HT1080 (cell line): ENCODE data around the gene CCDC24. TPM values are rescaled to one million over a fixed set of nuclear protein-coding genes. Genes with fewer than 3 reads are reported as not detected.

Source experiments
- DNase-seq: peaks from one replicate; pipeline ENCODE4 v3.0.0-alpha.2; 2015; ENCODE audit warnings: low read depth
- polyA plus RNA-seq, 2 experiments: library from polyadenylated mRNA; depleted of rRNA; stranded (reverse); fragments of >200 nt; gene quantifications; 2 replicates each; pipeline ENCODE4 v1.2.3, GENCODE V29; 2015
- total RNA-seq: library from RNA; depleted of rRNA; stranded (reverse); fragments of >200 nt; shearing (Covaris generic); gene quantifications from 2 replicates; pipeline ENCODE4 v1.2.3, GENCODE V29; 2014; rRNA removed

CCDC24 gene
- 8.4 and 9.6 TPM in 2 replicates for total RNA-seq
- 5.5 and 7.7 TPM in 2 replicates for polyA plus RNA-seq (2015; cell fraction: cytosol; rRNA removed)
- polyA plus RNA-seq (2015; cell fraction: nucleus; rRNA removed): 17.4 and 27.5 TPM in 2 replicates

DNA sequence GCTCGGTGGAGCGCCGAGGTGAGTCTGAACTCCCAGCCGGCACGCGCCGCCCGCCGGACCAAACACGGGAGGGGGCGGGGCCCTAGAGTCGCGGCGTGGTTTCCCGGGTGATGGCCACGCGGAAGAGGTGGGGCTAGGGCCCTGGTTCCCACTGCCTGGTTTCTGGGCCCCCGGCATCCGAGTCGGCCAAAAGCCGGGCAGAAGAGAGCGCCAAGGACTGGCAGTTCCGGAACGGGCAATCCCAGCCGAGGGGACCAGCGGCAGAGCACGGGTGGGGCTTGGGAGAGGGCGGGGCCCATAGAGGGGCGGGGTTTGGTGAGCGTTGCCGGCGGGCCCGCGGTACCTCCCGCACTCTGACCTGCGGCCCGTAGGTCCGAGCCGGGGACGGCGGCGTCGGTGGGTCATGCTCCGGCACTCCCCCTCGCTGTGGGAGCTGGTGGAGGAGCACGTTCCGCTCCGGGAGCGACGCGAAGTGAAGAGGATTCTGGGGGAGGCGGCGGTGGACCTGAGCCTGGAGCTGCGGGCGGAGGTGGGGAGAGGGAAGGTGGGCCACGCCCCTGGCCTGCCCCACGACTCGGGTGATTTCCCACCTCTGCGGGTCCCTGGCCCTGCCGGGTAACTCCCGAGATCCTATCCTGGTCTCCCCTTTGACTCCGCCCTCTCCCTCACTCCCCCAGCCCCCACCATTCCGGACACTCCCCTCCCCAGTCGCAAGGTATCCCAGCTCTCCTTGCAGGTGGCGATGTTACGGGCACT is at the start of gene CCDC24:
CCDC24 (plus strand) TSS at position 124 of the 756 bp plus-strand sequence; CDS start at position 404, 280 bp downstream.
- DNase-seq: peak; percentile 83

DNA sequence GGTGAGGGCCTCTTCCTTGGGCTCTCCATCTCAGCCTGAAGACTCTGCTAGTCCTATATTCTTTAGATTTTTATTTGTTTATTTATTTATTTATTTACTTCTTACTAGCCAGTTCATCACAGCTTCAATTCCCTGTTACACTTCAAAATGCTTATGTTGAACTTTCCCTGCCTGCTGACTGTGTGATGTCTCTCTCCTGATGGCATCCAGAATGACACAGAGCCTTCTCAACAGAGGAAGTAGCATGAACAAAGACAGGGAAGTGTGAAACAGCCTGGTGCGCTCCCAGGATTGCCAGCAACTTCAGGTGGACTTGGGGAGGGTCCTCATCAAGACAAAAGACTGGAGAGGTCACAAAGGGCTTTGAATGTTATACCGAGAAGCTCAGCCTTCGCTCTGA is 49.0 kb upstream of the CCDC24 start:
- DNase-seq: no peak

DNA sequence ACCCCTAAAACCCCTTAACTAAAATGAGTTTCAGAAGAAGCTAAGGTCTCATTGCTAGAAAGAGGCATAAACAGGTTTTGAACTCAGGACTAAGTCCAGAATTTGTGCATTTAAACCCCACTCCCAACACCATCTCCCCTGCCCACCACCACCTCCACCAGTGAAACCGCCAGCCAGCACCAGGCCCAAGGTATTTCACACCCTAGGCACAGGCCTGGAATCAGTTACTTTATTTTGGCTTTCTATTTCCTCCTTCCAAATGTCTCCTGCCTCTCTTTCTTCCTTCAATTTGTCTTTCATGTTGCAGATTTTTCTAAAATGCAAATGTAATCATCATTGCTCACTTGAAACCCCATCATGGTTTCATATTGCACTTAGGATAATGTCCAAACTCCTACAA is 46.5 kb upstream of the CCDC24 start:
- no peak for DNase-seq

DNA sequence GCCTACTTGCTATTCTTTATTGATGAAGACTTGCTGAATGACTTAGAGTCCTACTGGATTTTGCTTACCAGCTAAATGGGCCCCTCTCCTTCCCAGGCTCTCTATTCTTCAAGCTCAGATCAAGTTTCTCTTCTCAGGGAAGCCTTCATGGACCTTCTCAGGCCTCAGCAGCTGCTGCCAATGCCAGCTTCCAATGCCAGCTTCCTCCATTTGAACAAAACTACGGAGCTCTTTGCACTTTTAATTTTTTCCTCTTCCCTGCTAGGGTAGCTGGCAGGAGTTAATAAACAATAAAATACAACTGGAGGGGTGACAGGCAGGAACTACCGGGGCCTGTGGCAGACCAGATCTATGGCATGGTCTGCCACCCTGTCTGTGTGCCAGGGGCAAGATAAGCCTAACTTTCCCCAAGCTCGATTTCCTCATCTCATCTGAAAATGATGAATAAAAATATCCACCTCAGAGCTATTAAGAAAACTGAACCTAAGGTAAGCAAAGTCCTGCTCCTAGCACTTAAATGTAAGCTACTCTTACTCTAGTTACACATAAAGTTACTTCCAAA is 45.6 kb upstream of the CCDC24 start:
- DNase-seq: no peak

DNA sequence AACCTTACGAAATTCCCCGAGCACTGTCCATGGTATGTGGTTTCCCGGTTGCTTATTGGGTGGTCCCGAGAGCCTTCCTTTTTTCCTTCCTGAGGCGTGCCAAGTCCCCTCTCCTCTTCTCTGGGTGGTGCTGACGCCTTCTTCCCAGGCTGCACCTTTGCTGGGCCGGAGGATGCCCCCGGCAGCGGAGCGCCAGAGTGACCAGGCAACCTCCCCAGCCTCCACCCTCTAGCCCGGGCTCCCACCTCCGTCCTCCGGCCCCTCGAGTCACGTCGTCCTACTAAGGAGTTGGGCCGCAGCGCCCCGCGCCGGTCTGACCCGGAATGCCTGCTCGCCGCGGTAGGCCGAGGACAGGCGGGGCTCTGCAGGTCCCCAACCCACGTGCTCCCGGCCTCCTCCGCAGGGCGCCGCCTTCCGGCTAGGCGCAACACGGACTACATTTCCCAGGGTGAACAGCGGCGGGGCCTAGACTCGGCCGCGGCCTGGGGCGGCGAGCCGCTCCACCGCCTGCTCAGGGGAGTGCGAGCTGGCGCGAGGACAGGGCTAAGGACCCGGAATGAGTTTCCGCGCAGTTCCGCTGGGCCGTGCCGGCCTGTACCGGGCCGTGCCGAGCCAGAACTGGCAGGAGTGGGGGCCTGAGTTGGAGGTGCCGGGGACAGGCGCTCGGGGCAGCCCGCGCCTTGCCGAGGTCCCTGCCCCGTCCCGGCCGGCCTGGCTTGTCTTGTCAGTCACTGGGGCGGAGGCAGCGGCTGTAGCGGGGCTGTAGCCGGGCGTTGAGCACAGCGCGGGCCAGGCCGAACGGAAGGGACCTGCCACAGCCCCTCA is 45.0 kb upstream of the CCDC24 start, which contains the start of gene IPO13:
IPO13 (plus strand) TSS at position 715 of the 825 bp plus-strand sequence. CDS start 651 bp downstream, outside the sequence.
- DNase-seq: peak; percentile 95

DNA sequence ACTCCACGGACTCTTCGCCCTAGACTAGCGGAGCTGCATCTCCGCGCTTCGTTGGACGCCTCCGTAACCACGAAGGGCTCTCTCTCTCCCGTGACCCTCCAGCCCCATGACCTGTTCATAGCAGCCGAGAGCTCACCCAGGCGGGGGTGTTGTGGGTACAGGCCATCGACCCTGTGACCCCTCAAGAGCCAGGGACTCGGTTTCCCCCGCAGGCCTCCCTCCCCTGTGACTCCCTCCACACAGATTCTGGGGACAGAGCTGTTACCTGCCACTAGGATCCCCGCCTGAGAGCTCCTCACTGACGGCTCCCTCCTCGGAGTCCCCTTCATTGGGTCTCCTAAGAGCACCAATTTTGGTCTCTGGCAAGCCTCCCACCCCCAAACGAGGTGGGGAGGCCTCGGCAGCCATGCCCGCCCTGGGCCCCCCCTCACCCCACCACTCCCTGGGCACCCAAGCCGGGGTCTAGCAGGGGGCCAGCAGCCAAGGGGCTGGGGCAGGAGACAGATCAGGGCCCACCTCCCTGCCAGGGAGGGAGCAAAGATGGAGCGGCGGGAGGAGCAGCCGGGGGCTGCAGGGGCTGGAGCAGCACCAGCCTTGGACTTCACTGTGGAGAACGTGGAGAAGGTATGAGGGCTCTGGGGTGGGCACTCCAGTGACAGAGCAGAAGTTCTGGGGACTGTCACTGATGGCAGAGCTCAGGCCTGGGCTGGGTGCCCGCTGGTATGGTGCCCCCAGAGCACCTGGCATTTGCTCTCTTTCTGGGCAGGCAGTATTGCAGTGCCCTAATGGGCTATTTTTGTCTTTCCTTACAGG is 44.1 kb upstream of the CCDC24 start:
- DNase-seq: no peak

DNA sequence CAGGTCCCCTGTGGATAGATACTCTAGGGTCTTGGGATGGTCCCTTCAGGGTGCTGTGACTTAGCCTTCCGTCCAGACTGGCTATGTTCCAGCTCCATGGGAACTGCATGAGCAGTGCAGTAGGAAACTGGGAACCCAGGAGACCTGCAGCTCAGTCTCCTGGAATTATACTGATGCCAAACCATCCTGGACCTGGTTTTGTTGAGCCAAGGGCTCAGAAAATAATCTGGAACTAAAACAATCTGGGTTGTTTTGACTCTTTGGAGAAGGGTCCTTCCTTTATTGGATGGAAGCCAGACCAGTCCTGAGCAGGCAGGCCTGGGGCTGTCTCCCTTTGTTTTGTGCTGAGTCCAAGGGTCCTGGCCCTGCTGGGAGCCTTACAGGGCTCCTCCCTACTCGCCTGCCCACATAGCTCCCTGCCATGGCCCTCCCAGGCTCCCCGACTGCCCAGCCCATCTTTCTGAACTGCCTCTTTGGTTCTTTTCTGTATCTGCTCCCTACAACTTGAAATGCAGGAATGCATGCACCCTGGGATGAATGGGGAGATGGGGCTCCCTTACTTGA is 43.4 kb upstream of the CCDC24 start:
- no peak for DNase-seq

DNA sequence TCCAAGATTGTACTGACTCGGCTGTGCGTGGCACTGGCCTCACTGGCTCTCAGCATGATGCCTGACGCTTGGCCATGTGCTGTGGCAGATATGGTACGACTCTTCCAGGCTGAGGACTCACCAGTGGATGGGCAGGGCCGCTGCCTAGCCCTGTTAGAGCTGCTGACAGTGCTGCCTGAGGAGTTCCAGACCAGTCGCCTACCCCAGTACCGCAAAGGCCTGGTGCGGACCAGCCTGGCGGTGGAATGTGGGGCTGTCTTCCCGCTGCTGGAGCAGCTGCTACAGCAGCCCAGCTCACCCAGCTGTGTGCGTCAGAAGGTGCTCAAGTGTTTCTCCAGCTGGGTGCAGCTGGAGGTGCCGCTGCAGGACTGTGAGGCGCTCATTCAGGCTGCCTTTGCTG is 41.7 kb upstream of the CCDC24 start:
- DNase-seq: no peak

DNA sequence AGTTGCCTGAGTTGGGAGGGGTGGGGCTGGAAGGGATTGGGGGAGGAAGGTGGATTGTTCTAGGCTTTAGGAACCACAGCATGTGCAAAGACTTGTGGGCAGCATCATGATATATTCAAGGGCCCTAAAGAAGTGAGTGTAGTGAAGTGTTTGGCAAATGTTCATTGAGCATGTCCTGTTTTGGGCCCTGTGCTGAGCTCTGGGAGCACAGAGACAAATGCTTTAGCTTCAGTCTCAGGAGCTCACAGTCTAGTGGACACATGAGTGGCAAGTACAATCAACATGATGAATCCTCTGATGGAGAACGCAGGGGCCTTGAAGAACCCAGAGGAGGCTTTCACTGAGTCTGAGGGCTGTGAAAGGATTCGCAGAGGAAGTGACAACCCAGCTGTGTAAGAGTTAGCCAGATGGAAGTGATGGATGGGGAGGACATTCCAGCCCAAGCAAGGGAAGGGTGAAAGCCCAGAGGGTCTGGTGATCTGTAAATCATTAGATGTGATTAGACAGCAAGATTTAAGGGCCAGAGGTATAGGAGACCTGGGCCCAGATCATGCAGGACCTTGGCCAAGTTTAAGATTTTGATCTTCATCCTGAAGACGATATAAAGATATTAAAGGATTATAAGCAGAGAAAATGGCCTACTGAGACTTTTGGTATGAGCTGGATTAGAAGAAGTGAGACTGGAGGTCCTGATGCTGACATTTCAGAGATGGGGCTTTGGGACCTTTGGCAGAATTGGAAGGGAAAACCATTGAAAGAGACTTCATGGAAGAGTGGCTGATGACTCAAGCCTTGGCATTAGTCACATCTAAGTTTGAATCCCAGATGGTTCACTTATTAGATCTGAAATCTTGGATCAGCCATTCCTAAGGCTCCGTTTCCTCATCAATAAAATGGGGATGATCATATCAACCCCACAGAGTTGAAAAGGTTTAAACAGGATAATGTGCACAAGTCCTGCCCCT is 40.1 kb upstream of the CCDC24 start:
- DNase-seq: no peak

DNA sequence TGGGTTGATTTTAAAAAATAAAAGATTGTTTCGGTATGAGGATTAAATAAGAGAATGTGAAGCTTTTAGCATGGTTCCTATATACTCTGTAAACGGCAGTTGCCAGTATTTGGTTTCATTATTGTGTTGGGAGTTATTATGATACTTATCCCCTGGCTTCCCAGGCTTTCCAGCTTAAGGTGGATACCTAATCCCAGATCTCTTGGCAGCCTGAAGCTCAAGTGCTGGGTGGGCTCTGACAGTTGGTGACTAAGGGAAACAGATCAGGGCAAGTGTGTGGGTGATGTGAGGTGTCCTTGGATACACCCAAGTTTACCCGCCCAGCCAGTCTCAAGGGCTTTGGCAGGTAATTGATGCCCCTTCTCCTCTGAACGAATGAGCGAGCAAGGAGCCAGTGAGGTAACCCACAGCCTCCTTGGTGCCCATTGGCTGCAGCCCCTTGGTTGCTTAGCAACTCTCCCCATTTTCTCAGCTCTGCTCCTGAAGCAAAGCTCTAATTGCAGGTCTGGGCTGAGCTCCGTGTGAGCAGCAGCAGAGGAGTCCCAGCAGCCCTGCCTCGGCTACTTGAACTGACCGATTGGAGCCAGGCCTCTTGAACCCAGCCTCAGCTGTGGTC is 38.6 kb upstream of the CCDC24 start:
- DNase-seq: no peak

DNA sequence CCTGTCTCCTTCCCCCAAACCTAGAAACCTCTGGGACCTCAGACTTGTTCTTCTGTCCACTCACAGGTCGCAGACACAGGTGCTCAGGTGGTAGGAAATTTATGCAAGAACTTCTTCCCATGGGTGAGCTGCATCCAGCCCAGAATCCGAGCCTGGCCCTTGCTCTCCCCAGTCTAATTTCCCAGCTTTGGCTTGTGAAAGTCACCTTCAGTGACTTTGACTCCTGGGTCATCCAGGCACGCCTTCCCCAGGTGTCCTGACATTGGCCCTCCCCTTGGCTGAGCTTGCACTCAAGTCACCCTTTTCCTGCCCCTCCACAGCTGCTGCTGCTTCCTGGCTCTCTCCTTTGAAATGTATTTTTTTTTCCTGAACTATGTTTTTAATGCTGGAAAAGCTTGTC is 38.0 kb upstream of the CCDC24 start:
- no peak for DNase-seq

DNA sequence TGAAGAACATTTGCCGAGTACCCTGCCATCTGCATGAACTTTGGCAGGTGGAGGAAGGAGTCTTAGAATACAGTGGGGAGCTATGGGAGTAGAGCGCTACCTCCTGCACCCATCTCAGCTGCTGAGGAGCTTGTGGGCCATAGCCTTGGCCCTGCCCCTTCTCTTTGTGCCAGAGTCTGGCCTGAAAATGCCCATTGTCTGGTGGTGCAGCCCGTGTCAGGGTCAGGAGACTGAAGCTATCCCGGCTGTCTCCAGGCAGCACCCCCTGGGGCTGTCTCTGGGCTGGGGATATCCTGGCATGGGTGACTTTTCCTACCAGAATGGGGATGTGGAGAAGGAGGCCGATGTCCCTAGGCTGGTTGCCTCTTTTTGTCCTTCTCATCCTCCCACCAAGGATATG is 37.4 kb upstream of the CCDC24 start:
- DNase-seq: no peak

DNA sequence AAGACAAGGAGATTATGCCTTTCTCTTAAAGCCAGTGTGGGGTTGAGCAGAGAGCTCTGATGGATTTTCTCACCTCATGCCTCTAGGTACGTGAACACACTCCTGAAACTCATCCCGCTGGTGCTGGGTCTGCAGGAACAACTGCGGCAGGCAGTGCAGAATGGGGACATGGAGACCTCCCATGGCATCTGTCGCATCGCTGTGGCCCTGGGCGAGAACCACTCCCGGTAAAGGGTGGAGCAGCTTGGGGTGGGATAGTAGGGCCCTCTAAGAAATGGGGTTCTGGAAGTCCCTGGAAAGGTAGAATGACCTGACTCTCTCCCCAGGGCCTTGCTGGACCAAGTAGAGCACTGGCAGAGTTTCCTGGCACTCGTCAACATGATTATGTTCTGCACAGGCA is 35.2 kb upstream of the CCDC24 start:
- DNase-seq: no peak

DNA sequence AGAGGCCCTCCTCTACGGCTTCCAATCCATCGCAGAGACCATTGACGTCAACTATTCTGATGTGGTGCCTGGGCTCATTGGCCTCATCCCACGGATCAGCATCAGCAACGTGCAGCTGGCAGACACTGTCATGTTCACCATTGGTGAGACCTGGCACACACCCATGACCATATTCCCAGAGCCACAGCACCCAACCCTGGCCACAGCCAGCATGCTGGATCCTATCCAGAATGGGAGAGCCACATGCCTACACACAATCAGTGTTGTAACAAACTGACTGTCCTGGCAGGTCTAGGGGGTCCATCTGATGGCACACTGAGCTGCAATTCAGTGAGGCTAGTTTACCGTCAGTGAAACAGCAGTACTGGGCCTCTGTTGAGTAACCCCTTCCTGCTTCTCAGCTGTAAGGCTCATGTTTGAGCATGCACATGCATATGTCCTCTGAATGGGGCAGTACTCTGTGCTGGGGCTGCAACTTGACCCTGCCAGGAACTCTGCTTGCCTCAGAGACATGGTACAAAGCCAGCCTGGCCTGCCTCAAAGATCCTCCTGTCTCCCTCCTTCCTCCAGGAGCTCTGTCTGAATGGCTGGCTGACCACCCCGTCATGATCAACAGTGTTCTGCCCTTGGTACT is 33.9 kb upstream of the CCDC24 start:
- DNase-seq: no peak

DNA sequence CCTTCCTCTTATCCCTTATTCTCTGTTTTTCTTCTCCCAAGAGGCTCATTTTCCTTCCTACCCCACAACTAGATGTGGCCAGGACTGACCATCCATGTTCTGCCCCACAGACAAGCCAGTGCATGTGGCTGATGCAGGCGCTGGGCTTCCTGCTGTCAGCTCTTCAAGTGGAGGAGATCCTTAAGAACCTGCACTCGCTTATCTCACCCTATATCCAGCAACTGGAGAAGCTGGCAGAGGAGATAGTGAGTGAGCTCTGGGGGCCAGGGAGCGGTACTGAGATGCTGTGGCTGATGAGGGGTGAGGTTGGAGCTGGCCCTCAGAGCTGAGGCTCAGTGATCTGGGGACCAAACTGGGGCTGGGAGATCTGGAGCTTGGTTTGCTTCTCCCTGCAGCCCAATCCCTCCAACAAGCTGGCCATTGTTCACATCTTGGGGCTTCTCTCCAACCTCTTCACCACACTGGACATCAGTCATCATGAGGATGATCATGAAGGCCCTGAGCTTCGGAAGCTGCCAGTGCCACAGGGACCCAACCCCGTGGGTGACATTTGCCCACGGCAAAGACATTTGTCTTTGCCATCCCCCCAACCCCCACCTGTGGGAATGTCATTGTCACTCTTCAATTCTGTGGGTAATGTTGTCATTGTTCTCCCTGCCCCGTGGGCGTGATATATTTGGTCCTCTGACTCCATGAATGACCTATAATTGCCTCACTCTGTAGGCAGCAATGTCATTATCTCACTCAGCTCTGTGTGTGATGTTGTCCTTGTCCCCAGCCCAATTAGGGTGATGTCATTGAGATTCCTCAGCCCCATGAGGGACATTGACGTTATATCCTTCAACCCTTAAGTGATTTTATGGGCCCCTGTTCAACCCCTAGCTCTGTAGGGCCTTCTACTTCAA is 32.8 kb upstream of the CCDC24 start:
- no peak for DNase-seq

DNA sequence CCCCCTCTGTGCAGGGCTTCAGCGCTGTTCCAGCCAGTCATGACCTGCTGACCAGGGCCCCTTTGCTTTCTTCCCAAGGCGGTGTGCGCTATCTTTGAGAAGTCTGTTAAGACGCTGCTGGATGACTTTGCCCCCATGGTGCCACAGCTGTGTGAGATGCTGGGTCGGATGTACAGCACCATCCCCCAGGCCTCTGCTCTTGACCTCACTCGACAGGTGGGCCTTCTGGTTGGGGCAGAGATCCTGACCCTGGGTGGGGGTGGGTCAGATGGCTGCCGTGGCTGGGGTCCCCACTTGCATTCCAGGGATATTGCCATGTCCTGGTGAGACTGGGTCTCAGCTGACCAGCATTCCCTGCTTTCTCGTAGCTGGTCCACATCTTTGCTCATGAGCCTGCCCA is 30.6 kb upstream of the CCDC24 start:
- DNase-seq: no peak

DNA sequence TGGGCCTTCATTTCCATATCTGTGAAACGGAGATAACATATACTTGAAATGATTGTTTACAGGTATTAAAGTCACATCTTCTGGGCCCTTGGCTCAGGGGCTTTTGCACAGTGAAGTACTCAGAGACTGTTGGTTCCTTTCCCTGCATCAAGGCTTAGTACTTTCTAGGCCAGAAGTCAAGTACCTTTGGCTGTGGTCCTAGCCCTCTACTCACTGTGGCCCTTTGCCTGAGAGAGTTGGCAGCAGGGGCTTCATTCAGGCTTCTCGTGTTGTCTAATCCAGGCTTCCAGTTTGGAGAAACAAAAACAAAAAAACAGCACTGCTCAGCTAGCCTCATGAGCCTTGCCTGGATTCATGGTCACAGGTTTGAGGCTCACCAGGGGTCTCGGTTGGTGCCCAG is 29.7 kb upstream of the CCDC24 start:
- DNase-seq: no peak

DNA sequence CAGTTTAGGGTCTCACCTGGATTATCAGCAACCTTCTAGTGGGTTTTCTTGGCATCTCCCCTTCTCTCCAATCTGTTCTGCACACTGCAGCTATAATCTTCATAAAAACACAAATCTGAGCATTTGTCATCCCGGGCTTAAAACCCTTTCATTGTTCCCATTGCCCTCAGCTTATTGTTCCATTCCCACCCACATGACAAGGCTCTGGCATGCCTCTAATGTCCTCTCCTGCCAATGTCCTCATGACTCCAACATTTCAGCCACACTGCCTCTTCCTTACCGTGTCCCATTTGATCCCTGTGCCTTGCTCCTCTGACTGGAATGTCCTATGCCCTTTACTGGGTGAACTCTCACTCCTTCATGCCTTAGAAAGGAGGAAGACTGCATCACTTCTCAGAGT is 29.1 kb upstream of the CCDC24 start:
- no peak for DNase-seq
